Kidney capillary endothelial cell (primary cell): ENCODE data around the gene GASK1A.
A peak's percentile ranks its signal among the peaks of the same experiment; 100 is the strongest.

ENCODE experiments used
- DNase-seq: peaks from one replicate; pipeline ENCODE4 v3.0.0-alpha.2; 2018; ENCODE audit warnings: low spot score

The GASK1A gene

DNA sequence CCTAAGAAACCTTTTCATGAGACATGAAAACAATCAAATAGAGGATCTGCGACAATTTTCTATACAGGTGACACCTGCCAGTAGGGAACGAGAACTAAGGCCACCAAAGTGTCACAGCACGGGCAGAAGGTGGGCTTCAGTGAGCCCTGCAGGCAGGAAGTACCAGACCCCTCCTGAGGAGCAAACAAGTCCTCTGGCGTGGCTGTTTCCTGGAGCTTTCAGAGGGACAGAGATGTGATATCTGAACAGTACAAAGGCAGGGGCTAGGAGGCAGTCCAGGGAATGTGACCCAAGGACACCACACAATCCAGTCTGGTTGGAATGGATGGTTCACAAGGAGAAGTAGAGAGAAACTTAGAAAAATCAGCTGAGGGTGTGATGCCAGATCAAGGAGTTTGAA, 110.0 kb downstream of the GASK1A start:
- DNase-seq: no peak

DNA sequence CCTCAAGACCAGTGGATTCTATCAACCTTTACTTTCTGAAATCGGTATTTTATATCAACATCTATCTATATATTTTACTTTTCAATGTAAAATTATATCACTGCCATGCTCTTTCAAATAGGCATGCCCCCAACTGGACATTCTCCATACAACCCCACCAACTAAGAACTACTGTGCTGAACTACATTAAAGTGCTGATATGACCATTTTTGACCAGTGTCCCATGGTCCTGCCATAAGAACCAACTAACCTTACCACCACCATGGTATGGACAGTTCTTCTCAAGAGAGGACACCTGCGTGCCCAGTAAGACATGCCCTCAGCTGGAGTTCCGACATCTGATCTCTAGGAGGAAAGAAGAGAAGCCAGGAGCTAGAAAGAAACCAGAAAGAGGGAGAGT, 111.1 kb downstream of the GASK1A start:
- DNase-seq: no peak

DNA sequence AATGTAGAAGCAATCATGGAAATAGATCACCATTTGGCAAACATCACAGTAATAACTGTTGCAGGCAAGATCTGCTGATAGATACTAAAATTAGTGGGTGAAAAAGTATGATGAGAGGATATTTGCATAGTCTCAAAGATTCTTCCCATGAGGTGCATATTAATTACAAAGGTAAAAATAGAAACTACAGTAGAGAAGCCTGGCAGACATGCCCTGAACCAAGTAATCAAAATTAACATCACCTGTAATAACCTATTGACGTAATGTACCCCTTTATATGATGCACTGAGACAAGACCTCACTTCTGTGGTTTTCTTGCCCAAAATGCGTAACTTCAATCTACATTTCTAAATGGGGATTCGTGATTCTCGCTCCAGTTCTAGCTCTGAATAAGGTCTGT, 112.4 kb downstream of the GASK1A start:
- DNase-seq: no peak

DNA sequence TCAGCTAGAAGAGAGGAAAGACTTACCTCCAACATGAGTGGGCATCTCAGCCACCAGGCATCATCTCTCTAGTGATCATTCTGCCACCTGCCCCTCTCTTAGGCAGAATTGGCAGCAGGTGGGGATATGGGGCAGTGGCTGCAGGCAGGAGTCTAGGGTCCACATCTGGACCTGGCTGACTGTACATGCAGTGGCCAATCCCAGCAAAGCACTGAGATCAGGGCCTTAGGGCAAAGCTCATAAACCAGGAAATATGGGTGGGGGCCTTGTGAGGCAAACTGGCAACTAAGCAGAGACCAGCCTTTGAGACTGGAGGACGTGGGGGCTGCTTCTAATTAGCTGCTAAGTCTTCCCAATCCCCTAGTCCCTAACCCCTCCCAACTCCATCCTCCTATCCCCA, 113.9 kb downstream of the GASK1A start:
- DNase-seq: no peak

DNA sequence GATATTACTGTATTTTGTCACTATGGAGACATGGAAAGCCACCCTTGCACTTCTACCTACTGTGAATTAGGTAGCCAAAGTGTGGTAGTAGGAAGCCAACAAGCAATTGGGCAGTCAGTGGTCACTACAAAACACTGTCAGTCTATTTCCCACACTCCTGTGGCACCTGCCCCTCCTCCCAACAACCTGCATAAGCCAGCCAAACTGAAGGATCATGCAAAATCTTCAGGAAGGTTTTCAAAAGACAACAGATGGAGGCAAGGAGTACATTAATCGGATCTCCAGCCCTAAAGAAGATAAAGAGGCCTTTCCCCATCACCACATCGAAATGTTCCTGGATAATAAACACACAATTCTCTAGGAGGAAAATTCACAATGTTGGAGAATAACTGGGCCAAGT, 114.9 kb downstream of the GASK1A start:
- DNase-seq: no peak

DNA sequence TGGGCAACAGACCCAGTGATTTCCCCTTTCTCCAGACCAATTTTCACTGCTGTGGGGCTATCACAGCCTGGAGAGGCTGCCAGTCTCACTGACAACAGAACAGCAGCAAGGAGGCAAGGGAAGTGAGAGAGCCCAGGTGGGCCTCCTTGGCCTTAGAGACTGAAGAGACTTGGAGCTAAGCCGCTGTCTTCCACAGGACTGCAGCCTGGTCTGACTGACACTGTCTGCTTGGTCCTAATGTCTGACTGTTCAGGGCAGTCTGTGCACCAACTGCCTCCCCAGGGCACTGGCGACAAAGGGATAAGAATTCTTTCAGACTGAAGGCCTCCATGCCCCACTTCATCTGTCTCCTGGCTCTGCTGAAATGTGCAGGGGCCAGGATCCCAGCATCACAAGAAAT, 115.3 kb downstream of the GASK1A start:
- no peak for DNase-seq

DNA sequence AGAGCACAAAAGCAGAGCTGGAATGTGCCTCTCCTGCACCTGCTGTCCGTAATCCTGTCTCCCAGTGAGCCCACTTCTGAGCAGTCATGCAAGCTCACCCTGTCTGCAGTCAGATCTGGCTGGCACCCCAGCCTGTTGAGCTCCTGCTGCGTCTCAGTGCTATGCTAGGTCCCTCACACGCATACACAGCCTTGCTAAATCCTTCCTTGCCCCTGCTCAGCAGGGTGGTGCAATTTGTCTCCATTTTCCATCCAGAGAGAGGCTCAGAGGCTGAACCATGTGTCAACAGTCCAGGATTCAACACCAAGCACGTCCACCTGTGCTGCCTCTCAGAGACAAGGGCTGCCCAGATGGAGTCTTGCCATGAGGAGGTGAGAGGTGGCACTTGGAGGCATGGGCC, 115.7 kb downstream of the GASK1A start:
- no peak for DNase-seq

DNA sequence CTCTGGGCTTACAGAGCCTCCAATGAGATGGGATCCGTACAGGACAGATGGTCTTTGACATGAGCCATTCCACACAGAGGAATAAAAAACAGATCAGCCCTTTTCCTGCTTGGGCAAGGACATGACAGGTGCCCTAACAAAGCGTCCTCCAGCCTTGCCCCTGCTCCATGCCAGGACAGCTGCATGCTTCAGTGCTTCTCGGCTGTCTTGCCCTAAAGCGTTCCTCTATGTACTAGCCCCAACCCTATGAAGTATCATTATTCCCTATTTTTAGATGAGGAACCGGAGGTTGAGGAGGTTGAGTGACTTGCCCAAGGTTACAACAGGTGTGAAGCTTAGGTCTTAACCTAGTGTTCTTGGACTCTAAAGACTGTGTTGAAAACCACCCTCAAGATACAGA, 116.3 kb downstream of the GASK1A start:
- no peak for DNase-seq

DNA sequence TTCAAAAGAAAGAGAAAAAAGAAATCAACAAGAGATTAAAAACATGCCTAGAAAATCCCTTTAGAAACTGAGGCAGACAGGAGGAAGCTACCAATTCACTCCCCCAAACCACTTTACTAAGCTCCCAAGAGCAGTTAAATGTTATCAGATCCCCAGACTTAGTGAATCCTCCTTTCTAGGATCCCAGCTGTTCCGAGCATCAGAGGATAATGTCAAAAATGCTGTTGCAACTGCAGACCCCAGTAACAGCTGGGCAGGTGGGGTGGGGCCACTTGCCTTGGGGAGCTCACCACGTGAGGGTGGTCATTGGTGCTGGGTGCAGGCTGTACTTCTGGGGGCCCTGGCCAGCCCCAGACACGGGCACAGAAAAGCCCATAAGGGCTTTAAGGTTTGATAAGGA, 117.7 kb downstream of the GASK1A start:
- DNase-seq: no peak

DNA sequence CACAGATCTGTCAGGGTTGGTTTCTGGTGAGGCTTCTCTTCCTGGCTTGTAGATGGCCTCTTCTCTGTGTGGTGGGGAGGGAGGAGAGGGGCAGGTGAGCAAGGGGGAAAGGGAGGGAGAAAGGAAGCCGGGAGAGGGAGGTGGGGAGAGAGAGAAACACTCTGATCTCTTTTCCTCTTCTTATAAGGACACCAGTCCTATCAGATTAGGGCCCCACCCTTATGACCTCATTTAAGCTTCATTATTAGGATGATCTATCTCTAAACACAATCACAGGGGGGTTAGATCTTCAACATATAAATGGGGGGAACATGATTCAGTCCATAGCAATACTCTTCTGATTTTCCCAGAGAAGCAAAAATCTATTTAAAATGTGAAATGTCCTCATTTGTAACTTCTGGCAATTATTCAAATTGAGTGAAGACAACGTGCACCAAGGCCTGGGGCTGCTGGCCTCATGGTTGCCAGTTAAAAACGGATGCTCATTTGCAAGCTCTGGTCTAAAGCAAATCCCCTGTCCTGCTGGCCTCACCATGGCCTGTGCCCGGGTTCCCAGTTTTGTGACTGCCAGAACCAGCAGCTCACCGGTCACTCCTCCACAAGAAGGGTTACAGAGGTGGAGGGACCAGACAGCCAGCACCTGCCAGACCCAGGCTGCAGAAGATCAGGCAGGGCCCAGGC, 118.4 kb downstream of the GASK1A start:
- DNase-seq: no peak

DNA sequence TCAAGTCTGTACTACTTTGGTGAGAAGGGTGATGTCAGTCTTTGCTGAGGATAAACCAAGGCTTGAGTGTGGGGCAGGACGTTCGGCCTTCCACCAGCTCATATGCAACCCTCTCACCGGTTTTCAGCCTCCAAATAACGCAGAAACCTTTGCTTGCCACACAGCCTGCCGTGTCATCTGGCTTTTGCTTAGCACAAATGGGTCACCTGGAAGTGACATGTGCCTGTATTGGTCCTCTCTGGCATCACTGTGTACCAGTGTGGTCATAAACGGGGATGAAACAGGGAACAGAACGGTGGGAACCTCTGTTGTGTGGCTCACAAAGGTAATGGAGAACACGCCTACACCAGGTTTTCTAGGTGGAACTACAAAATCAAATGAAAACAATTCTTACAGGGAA, 119.7 kb downstream of the GASK1A start:
- no peak for DNase-seq

DNA sequence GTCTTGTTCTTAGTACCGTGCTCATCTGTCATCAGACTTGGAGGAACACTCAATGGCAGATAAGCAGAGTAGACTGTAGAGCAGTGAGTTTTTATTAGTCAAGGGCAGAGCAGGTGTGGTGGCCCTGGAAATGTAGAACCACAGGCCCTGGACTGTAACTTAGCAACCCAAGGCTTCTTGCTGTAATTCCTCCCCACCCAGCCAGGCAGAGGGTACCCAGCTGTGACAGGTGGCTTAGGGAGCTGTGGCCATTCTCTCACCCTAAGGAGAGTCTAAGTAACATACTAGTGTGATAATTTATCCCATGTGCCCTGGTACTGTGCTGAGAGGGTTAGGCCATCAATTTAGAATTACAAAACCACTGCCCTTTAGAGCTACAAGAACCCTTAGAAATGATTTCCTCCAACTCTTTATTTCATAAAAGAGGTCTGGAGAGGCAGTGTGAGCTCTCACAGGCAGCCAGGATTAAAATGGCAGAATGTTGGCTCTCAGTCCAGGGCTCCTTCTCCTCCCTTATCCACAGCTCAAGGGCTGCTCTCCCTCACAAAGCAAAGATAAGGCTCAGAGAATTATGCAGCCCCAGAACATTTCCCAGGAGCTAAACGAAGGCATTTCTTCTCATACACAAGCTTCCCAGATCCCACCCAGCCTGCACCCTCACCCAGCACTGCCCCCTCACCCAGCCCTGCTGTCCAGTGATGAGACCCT, 123.8 kb downstream of the GASK1A start:
- DNase-seq: no peak

DNA sequence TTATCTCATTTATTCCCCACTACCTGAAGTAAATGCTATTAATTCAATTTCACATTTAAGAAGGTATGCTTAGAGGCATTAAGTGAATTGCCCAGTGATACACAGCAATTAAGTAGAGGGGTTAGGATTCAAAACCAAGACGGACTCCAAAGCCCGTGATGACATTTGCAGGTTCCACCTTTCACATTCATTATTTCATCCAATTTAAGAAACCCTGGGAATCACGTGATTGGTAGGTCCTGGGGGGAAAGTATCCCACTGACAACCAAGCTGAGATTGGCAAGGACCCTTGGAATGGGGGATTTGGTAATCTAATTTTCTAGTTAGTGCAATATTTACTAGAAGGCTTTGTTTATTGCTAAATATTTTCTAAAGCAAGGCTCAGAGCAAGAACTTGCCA, 124.9 kb downstream of the GASK1A start:
- DNase-seq: no peak

DNA sequence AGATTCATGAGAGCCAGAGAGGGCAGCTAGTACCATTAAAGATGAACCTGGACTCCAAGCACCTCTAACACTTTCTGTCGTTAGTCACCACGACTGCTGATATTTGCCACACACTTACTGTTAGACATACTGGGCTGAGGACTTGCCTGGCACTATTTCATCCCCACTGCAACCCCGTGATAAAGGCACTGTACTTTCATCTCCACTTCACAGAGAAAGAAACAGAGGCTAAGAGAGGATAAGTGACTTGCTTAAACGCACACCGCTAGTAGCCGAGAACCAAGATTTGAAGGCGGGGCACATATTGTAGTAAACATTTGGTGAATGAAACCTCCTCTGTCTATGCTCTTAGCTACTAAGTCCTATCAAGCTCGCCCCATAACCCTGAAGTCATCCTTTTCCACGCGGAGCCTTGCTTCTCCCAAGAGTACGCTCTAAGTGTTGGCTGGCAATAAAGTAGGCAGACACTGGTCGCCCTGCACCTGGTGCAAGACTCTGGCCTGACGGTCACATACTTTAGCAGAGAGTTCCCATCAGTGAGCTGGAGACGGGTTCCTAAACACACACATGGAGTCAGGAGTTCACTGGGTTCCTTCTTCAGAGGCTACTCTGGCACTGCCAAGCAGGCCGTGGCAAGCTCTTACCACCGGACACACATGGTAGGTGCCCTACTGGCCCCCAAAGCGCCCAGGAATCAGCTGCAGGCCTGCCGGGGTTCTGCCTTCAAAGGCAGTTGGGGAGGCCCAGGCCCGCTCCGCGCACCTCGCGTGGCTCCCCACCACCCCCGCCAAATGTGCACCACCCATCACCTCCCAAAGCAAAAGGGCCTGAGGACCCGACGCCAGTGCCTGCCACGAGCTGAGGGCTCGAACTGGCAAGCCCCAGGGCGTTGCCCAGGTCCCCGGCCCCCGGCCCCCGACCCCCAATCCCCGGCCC, 125.8 kb downstream of the GASK1A start:
- no peak for DNase-seq

DNA sequence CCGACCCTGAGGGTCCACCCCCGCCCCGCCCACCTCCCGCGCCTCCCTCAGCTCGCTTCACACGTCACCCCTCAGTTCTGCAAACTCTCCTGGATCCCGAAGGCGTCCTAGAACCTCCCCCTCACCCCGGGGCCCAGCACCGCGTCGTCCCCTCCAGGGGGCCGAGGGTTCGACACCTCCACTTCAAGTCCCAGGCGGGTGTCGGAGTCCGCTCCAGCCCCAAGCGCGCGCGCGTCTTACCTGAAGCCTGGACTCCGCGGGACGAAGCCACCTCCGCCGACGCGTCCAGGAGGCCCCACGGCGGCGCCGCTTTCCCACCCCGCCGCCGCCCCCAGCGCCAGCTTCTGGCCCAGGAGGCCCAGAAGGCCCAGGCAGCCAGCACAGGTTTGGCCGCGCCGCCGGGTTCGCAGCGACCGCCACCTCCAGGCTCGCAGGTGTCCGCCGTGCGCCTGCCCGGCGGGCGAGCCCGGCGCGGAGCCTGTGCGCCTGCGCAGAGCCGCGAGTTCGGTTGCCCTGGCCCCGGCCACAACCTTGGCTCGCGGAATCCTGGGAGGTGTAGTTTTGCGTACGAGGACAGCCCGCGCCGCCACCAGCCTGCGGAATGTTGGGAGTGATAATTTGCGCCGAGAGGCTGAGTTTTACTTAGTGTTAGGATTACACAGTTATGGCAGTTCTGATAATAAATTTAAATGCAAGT, 126.6 kb downstream of the GASK1A start, which contains the start of gene POMGNT2:
TSS of gene POMGNT2 (minus strand) at position 484 of the 697 bp plus-strand sequence. CDS start 24,648 bp downstream, outside the sequence.
- peak; percentile 89 for DNase-seq

DNA sequence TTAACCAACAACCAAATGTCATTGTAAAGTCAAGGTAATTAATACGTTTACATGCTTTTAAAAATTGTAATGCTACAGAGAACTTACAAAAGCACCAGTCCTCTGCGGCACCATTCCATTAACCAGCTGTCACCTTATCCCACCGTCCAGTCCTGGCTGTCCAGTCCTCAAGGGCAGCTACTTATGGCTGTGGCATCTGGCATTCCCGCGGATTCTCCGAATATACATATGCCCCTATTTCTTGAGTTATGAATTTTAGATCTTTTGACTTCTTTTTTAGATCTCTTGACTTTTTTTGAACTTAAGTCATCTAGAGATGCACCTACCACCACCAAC, 127.2 kb downstream of the GASK1A start:
- no peak for DNase-seq
